ENCODE results near the gene NATD1. TPM values are rescaled to one million over a fixed set of nuclear protein-coding genes. Genes with fewer than 3 reads are reported as not detected.
A peak's percentile ranks its signal among the peaks of the same experiment; 100 is the strongest.

The NATD1 gene
- polyA plus RNA-seq, 2 of the 4 experiments (the other 2 are of a cell fraction), result 1.1 to 1.6 TPM

DNA sequence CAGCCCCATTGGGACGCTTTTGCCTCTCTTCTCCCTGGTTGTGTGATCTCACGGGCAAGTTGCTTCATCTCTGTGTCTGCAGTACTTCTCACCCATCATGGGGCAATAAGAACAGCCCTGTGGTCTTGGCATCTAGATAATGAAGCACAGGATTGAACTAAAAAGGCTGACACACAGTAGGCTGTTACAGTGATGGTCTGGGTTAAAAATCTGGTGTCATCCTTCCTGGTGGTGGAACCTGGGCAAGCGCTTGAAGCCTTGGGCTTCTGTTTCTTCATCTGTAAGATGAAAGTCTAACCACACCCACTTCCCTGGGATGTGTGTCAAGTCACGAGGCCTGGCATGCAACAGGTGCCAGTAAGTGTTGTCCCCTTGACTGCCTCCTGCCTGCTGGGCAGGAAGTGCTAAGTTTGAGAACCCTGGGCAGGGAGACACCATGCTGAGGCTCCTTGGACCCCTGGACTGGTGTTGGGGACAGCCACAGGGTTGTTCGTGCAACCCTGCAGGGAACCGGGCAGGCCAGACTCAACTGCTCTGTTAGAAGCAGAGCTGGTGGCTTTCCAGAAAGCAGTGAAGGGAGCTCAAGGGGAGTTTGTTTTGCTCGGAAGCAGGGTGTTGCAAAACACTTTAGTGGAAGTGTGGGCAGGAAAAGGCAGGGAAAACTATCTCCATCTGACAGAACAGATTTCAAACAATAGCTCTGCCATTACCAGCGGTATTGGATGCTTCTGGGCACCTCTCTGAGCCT is 25.4 kb upstream of the NATD1 start:
- ATAC-seq (no peak), DNase-seq (ENCODE audit: low read depth in 1 of 2, low spot score in 1 of 2) (no peak), FAIRE-seq (no peak)
- H3K9me3 ChIP-seq, result no peaks in the 10 kb centered on the region
- TF ChIP-seq FOXS1 (CRISPR knock-in tag; IDR thresholded peaks at IDR 0.05) (no peak), CTCF (IDR thresholded peaks at IDR 0.05) (no peak), CEBPB (IDR thresholded peaks at IDR 0.05) (no peak), POLR2AphosphoS2 (conservative IDR thresholded peaks at IDR 0.05; ENCODE audit: low read length) (no peak), CBX2 (IDR thresholded peaks at IDR 0.05; ENCODE audit: borderline replicate concordance, low read depth) (no peak), TFCP2L1 (CRISPR knock-in tag; IDR thresholded peaks at IDR 0.05) (no peak), USF2 (IDR thresholded peaks at IDR 0.05) (no peak)
- TF ChIP-seq, protein P1, sequence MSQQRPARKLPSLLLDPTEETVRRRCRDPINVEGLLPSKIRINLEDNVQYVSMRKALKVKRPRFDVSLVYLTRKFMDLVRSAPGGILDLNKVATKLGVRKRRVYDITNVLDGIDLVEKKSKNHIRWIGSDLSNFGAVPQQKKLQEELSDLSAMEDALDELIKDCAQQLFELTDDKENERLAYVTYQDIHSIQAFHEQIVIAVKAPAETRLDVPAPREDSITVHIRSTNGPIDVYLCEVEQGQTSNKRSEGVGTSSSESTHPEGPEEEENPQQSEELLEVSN (IDR thresholded peaks at IDR 0.05; ENCODE audit: borderline replicate concordance, low read depth), result no peak
- ChIA-PET CTCF (interaction anchor here (0.9 to 9.7 kb wide), 40 partner anchors 9 to 267 kb away, joined by 3 to 121 read pairs (median 6); no protein-coding TSS in a partner anchor), POLR2A (no interaction called here)
- no peak overlapping the region for H3K4me2 ChIP-seq
- no peak overlapping the region for H3K4me3 ChIP-seq
- no peak overlapping the region for H3K27ac ChIP-seq
- 70% methylated on average over 7 of the region's 8 CpGs for WGBS (ENCODE audit: missing lambda C conversion rate)
- peaks cover 32% of the 10 kb centered on the region for H3K4me1 ChIP-seq

DNA sequence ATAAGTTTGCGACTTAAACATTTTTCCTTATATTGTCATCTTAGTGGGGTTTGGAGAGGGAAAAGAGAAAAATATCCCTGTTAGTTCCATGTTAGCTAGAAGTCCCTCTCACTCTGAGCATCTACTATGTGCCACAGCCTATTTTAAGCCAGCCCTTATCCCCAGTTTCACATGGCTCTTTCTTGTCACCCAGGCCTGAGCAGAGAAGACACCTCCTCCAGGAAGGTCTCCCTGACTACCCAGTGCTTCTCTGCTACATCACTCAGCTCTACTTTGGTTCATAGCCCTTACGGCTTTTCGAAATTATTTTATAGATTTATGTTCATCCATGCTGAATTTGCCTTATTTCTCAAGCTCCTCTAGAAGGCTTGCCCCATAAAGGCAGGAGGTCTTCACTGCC is 24.1 kb upstream of the NATD1 start:
- FAIRE-seq (no peak), DNase-seq (ENCODE audit: low read depth in 1 of 2, low spot score in 1 of 2) (no peak), ATAC-seq (no peak)
- H3K4me3 ChIP-seq, result no peak overlapping the region
- no peak overlapping the region for H3K27ac ChIP-seq
- no peak overlapping the region for H3K4me2 ChIP-seq
- POLR2A ChIA-PET, result interaction anchor here (0.8 to 2.2 kb wide), 3 partner anchors 25 to 233 kb away, joined by 3 to 7 read pairs (median 5); partner anchors contain the start of gene NATD1
- TF ChIP-seq EP300 (IDR thresholded peaks at IDR 0.05), result no peak
- no peak for TF ChIP-seq SREBF2 (IDR thresholded peaks at IDR 0.05)
- no peak for TF ChIP-seq RCOR1 (IDR thresholded peaks at IDR 0.05; ENCODE audit: low read depth, low read length)
- no peak for TF ChIP-seq MAFK (IDR thresholded peaks at IDR 0.05; ENCODE audit: partially characterized antibody)
- no peak for TF ChIP-seq FOSL2 (IDR thresholded peaks at IDR 0.05)
- TF ChIP-seq FOSL2 (CRISPR knock-in tag; IDR thresholded peaks at IDR 0.05), result no peak
- TF ChIP-seq ZFP36 (IDR thresholded peaks at IDR 0.05; ENCODE audit: borderline replicate concordance, partially characterized antibody), result peak; percentile 81
- no peak for TF ChIP-seq NPAS2 (CRISPR knock-in tag; IDR thresholded peaks at IDR 0.05; ENCODE audit: borderline replicate concordance)
- no peaks in the 10 kb centered on the region for H3K9me3 ChIP-seq
- 91% methylated on average over 3 of the region's 3 CpGs for WGBS (ENCODE audit: missing lambda C conversion rate)
- CTCF ChIA-PET, result interaction anchor here (0.9 to 9.7 kb wide), 10 partner anchors 9 to 234 kb away, joined by 3 to 121 read pairs (median 4); no protein-coding TSS in a partner anchor
- peaks cover 24% of the 10 kb centered on the region for H3K4me1 ChIP-seq

GRCh38 chr17:21276264-21276588 is 23.0 kb upstream of the NATD1 start:
- ChIA-PET POLR2A (interaction anchor here (1.2 to 2.2 kb wide), 5 partner anchors 23 to 233 kb away, joined by 5 to 8 read pairs (median 6); partner anchors contain the start of genes NATD1 and USP22), CTCF (interaction anchor here (0.8 to 9.7 kb wide), 12 partner anchors 10 to 240 kb away, joined by 3 to 121 read pairs (median 4); no protein-coding TSS in a partner anchor)
- Histone ChIP-seq H3K27ac (peak overlapping the region; percentile 85 to 92), H3K4me3 (peak overlapping the region; percentile 64), H3K4me2 (peak overlapping the region; percentile 98), H3K4me1 (peaks cover 14% of the 10 kb centered on the region), H3K9me3 (no peaks in the 10 kb centered on the region)
- no peak for ATAC-seq
- no peak for FAIRE-seq
- no peak for DNase-seq (ENCODE audit: low read depth in 1 of 2, low spot score in 1 of 2)
- no peak for TF ChIP-seq ZNF302 (CRISPR knock-in tag; IDR thresholded peaks at IDR 0.05)
- TF ChIP-seq EP300 (IDR thresholded peaks at IDR 0.05), result no peak
- no peak for TF ChIP-seq RARB (CRISPR knock-in tag; IDR thresholded peaks at IDR 0.05)
- no peak for TF ChIP-seq RAD21 (conservative IDR thresholded peaks at IDR 0.05 in 1 of 2, IDR thresholded peaks at IDR 0.05 in 1 of 2)
- TF ChIP-seq MAZ (IDR thresholded peaks at IDR 0.05; ENCODE audit: borderline replicate concordance, low read depth, low read length), result no peak
- no peak for TF ChIP-seq REST (IDR thresholded peaks at IDR 0.05)
- TF ChIP-seq SREBF2 (IDR thresholded peaks at IDR 0.05), result no peak
- no peak for TF ChIP-seq RNF2 (IDR thresholded peaks at IDR 0.05; ENCODE audit: borderline replicate concordance, low read depth)
- WGBS (ENCODE audit: missing lambda C conversion rate), result 67% methylated on average over 16 of the region's 17 CpGs

Measured in A549 (cell line).